Gastrocnemius medialis (tissue), 4 donors: ENCODE measurements around the gene RNU2-1. TPM values are rescaled to one million over a fixed set of nuclear protein-coding genes. Genes with fewer than 3 reads are reported as not detected.

Source experiments
- ATAC-seq, 2 donors: fragments of 150-250 bp; one replicate each; pipeline ENCODE4 v1.9.1; 2016
- DNase-seq, 2 donors: peaks; one replicate each; pipeline ENCODE4 v3.0.0-alpha.2; 2019
- H3K27ac ChIP-seq, 4 donors: fragments of 200-600 bp; sonication (generic); 1 replicate in 1 of 4; 2 replicates in 3 of 4; pipeline ENCODE4 v1.5.1; 2016 to 2018; ENCODE audit warnings: mild to moderate bottlenecking in 2 of 4, moderate library complexity in 1 of 4
- H3K27me3 ChIP-seq, 3 donors: fragments of 200-600 bp; sonication (generic) in 2 of 3; 1 replicate in 1 of 3; 2 replicates in 2 of 3; pipeline versions ENCODE4 v1.5.1 to v1.6.0; 2016 to 2019; ENCODE audit warnings: mild to moderate bottlenecking in 1 of 3, moderate library complexity in 1 of 3
- H3K36me3 ChIP-seq, 2 donors: fragments of 200-600 bp; sonication (generic) in 1 of 2; one replicate each; pipeline ENCODE4 v1.5.1; 2017 to 2018
- H3K4me1 ChIP-seq, 2 donors: fragments of 200-600 bp; sonication (generic) in 1 of 2; one replicate each; pipeline ENCODE4 v1.5.1; 2016 to 2017; ENCODE audit warnings: mild to moderate bottlenecking in 2 of 2
- H3K4me3 ChIP-seq, 4 donors: fragments of 200-600 bp; sonication (generic) in 3 of 4; 1 replicate in 1 of 4; 2 replicates in 3 of 4; pipeline ENCODE4 v1.5.1; 2016 to 2019; ENCODE audit warnings: mild to moderate bottlenecking in 2 of 4
- H3K9me3 ChIP-seq, 3 donors: fragments of 200-600 bp; sonication (generic) in 2 of 3; 1 replicate in 1 of 3; 2 replicates in 2 of 3; pipeline ENCODE4 v1.5.1; 2016 to 2019
- CTCF ChIP-seq, 5 experiments: fragments of 450-650 bp in 3 of 5; fragments of 200-600 bp in 2 of 5; sonication (generic) in 2 of 5; IDR thresholded peaks in 4 of 5; conservative IDR thresholded peaks in 1 of 5; 1 replicate in 4 of 5; 2 replicates in 1 of 5; pipeline ENCODE4 v1.5.1; 2016 to 2019; ENCODE audit warnings: antibody characterized with exemption in 5 of 5, mild to moderate bottlenecking in 3 of 5, moderate library complexity in 3 of 5
- POLR2A ChIP-seq, 2 donors: fragments of 450-650 bp; IDR thresholded peaks; one replicate each; pipeline ENCODE4 v1.6.1; 2017; ENCODE audit warnings: antibody characterized with exemption in 2 of 2, mild to moderate bottlenecking in 2 of 2, moderate library complexity in 2 of 2
- in situ Hi-C, 4 donors: fragments of 200-750 bp; cut with MboI; loops; one replicate each; pipeline versions ENCODE4 v1.15.0 to v1.8.0; 2017; ENCODE audit warnings: low sequenced_read_pairs in 4 of 4
- intact Hi-C: fragments of 100-400 bp; cut with DNase I; formaldehyde crosslinking; loops from one replicate; pipeline ENCODE4 v1.15.1; 2023; ENCODE audit warnings: low total_unique reads
- total RNA-seq, 4 donors: library from RNA; depleted of rRNA; stranded (reverse); fragments of >200 nt; gene quantifications; one replicate each; pipeline versions ENCODE4 v1.1.0 to v1.2.3, GENCODE V29; 2016

RNU2-1 gene
- total RNA-seq, 4 donors from 2014 or later: not detected

GRCh38 chr17:43219746-43220380 lies 13.9 kb downstream of the RNU2-1 start:
- TF ChIP-seq POLR2A (IDR thresholded peaks at IDR 0.05) (no peak), CTCF (IDR thresholded peaks at IDR 0.05 in 4 of 5, conservative IDR thresholded peaks at IDR 0.05 in 1 of 5) (no peak)
- Histone ChIP-seq H3K27ac (no peak overlapping the region), H3K4me3 (no peak overlapping the region), H3K4me1 (no peaks in the 10 kb centered on the region), H3K9me3 (no peaks in the 10 kb centered on the region), H3K27me3 (no peaks in the 10 kb centered on the region), H3K36me3 (peaks cover 0 to 43% of the 10 kb centered on the region in 2 donors)
- no peak for ATAC-seq
- intact Hi-C loops: no loop called here
- in situ Hi-C loops: loop anchor here in 1 of 4 donors (25.0 kb wide), 2 partner anchors 92 to 267 kb away; partner anchors contain the start of gene DHX8
- no peak for DNase-seq

GRCh38 chr17:43219001-43219400 lies 14.8 kb downstream of the RNU2-1 start:
- intact Hi-C loops (no loop called here), in situ Hi-C loops (loop anchor here in 1 of 4 donors (25.0 kb wide), 2 partner anchors 93 to 268 kb away; partner anchors contain the start of gene DHX8)
- TF ChIP-seq CTCF (IDR thresholded peaks at IDR 0.05 in 4 of 5, conservative IDR thresholded peaks at IDR 0.05 in 1 of 5): no peak
- TF ChIP-seq POLR2A (IDR thresholded peaks at IDR 0.05): no peak

GRCh38 chr17:43217614-43218087 lies 16.1 kb downstream of the RNU2-1 start:
- TF ChIP-seq POLR2A (IDR thresholded peaks at IDR 0.05) (no peak), CTCF (IDR thresholded peaks at IDR 0.05 in 4 of 5, conservative IDR thresholded peaks at IDR 0.05 in 1 of 5) (no peak)
- peaks cover 0 to 46% of the 10 kb centered on the region in 2 donors for H3K36me3 ChIP-seq
- intact Hi-C loops: no loop called here

More at GRCh38 chr17:43219001-43219400, 14.8 kb downstream of the RNU2-1 start:
- ATAC-seq: no peak
- H3K27ac ChIP-seq: no peak overlapping the region
- DNase-seq: no peak
- no peak overlapping the region for H3K4me3 ChIP-seq
- no peaks in the 10 kb centered on the region for H3K4me1 ChIP-seq
- H3K9me3 ChIP-seq: no peaks in the 10 kb centered on the region
- peaks cover 0 to 39% of the 10 kb centered on the region in 2 donors for H3K36me3 ChIP-seq
- H3K27me3 ChIP-seq: no peaks in the 10 kb centered on the region

GRCh38 chr17:43216762-43217613 lies 16.8 kb downstream of the RNU2-1 start:
- no peaks in the 10 kb centered on the region for H3K9me3 ChIP-seq
- no peak overlapping the region for H3K27ac ChIP-seq
- in situ Hi-C loops: loop anchor here in 1 of 4 donors (25.0 kb wide), 2 partner anchors 95 to 270 kb away; partner anchors contain the start of gene DHX8
- H3K36me3 ChIP-seq: peaks cover 0 to 46% of the 10 kb centered on the region in 2 donors
- H3K4me1 ChIP-seq: no peaks in the 10 kb centered on the region
- intact Hi-C loops: no loop called here
- no peak for ATAC-seq
- H3K4me3 ChIP-seq: no peak overlapping the region
- H3K27me3 ChIP-seq: no peaks in the 10 kb centered on the region
- no peak for TF ChIP-seq POLR2A (IDR thresholded peaks at IDR 0.05)
- no peak for TF ChIP-seq CTCF (IDR thresholded peaks at IDR 0.05 in 4 of 5, conservative IDR thresholded peaks at IDR 0.05 in 1 of 5)
- DNase-seq: no peak

More at GRCh38 chr17:43217614-43218087, 16.1 kb downstream of the RNU2-1 start:
- Histone ChIP-seq H3K4me1 (no peaks in the 10 kb centered on the region), H3K27me3 (no peaks in the 10 kb centered on the region), H3K27ac (no peak overlapping the region), H3K9me3 (no peaks in the 10 kb centered on the region), H3K4me3 (no peak overlapping the region)
- ATAC-seq (no peak), DNase-seq (no peak)
- in situ Hi-C loops: loop anchor here in 1 of 4 donors (25.0 kb wide), 2 partner anchors 95 to 270 kb away; partner anchors contain the start of gene DHX8
